Endodermal cell (in vitro differentiated cells): Measurements from ENCODE around the gene ZFYVE9. TPM values are rescaled to one million over a fixed set of nuclear protein-coding genes. Genes with fewer than 3 reads are reported as not detected.
A peak's percentile ranks its signal among the peaks of the same experiment; 100 is the strongest.

Experiments
- DNase-seq: peaks from one replicate; pipeline ENCODE4 v3.0.0-alpha.2; 2017
- H3K27ac ChIP-seq: 2 replicates; pipeline ENCODE4 v1.5.1; 2013; ENCODE audit warnings: mild to moderate bottlenecking, low read depth, low read length, moderate library complexity
- H3K27me3 ChIP-seq: 2 replicates; pipeline ENCODE4 v1.6.1; 2013; ENCODE audit warnings: mild to moderate bottlenecking, low read length, moderate library complexity; ENCODE audit not compliant: insufficient read depth, control insufficient read depth, poor library complexity, severe bottlenecking
- H3K36me3 ChIP-seq: 2 replicates; pipeline ENCODE4 v1.7.0; 2013; ENCODE audit warnings: mild to moderate bottlenecking, low read length, moderate library complexity; ENCODE audit not compliant: control insufficient read depth, insufficient read depth
- H3K4me1 ChIP-seq: one replicate; pipeline ENCODE4 v1.7.0; 2013; ENCODE audit warnings: low read length; ENCODE audit not compliant: control insufficient read depth, insufficient read depth
- H3K4me3 ChIP-seq: 2 replicates; pipeline ENCODE4 v1.5.1; 2013; ENCODE audit warnings: mild to moderate bottlenecking, low read length, moderate library complexity
- H3K9ac ChIP-seq: 2 replicates; pipeline ENCODE4 v1.6.1; 2013; ENCODE audit warnings: mild to moderate bottlenecking, low read length, moderate library complexity; ENCODE audit not compliant: poor library complexity, severe bottlenecking; ENCODE audit errors: extremely low read depth
- H3K9me3 ChIP-seq: 2 replicates; pipeline ENCODE4 v1.6.1; 2013; ENCODE audit warnings: mild to moderate bottlenecking, low read length, moderate library complexity; ENCODE audit not compliant: control insufficient read depth
- H3K27ac Mint-ChIP-seq: 2 replicates; pipeline ENCODE4 v1.8.0; 2020; ENCODE audit warnings: mixed read lengths
- H3K27me3 Mint-ChIP-seq: 2 replicates; pipeline ENCODE4 v1.8.0; 2021; ENCODE audit warnings: mild to moderate bottlenecking, mixed read lengths; ENCODE audit not compliant: insufficient read depth
- H3K36me3 Mint-ChIP-seq: 2 replicates; pipeline ENCODE4 v1.8.0; 2020; ENCODE audit warnings: low read depth, mixed read lengths
- H3K4me1 Mint-ChIP-seq: 2 replicates; pipeline ENCODE4 v1.8.0; 2020; ENCODE audit warnings: mixed read lengths
- H3K4me3 Mint-ChIP-seq: 2 replicates; pipeline ENCODE4 v1.8.0; 2020; ENCODE audit warnings: mild to moderate bottlenecking, moderate library complexity, mixed read lengths
- H3K9me3 Mint-ChIP-seq: 2 replicates; pipeline ENCODE4 v1.8.0; 2020; ENCODE audit warnings: mild to moderate bottlenecking, mixed read lengths
- CTCF ChIP-seq: fragments of 200-600 bp; sonication (generic); conservative IDR thresholded peaks from 2 replicates; pipeline ENCODE4 v1.5.0; 2021; ENCODE audit warnings: antibody characterized with exemption, mild to moderate bottlenecking
- WGBS, 2 experiments: methylation state at CpG; one replicate each; pipeline versions ENCODE4 v1.1.5 to v1.1.7; 2013; ENCODE audit warnings: missing lambda C conversion rate in 2 of 2, mixed read lengths in 1 of 2; ENCODE audit not compliant: insufficient coverage in 1 of 2, insufficient read length in 1 of 2; 5-methylcytosine and 5-hydroxymethylcytosine counted together
- total RNA-seq, 2 donors: library from RNA; stranded (reverse); fragmentation: NEBNext Ultra II Directional in 1 of 2; extraction: Animal tissue kit (Norgen Biotek cat#: 25700) in 1 of 2; gene quantifications; 2 replicates in 1 of 2; 3 replicates in 1 of 2; pipeline ENCODE4 v1.2.1, GENCODE V29; 2021

ZFYVE9 gene
- total RNA-seq, 2 donors from 2014 or later: 34.3 to 40.5 TPM

- Mint-ChIP-seq H3K4me3 (no peak overlapping the region), H3K9me3 (no peaks in the 10 kb centered on the region), H3K4me1 (no peaks in the 10 kb centered on the region), H3K36me3 (peaks cover 22% of the 10 kb centered on the region), H3K27me3 (no peaks in the 10 kb centered on the region), H3K27ac (peak overlapping the region; percentile 9)
- DNase-seq: no peak
- Histone ChIP-seq H3K27me3 (no peaks in the 10 kb centered on the region), H3K4me1 (no peaks in the 10 kb centered on the region), H3K27ac (no peak overlapping the region), H3K4me3 (no peak overlapping the region), H3K9ac (no peak overlapping the region), H3K36me3 (peaks cover 13% of the 10 kb centered on the region), H3K9me3 (no peaks in the 10 kb centered on the region)
- WGBS, 2 experiments: 90 to 96% methylated on average over 2 of the region's 2 CpGs
- TF ChIP-seq CTCF: no peak
Measured at GRCh38 chr1:52281518-52281917, 139.6 kb downstream of the ZFYVE9 start.

- no peak overlapping the region for H3K27ac Mint-ChIP-seq
- no peak overlapping the region for H3K4me3 ChIP-seq
- H3K4me1 ChIP-seq: no peaks in the 10 kb centered on the region
- no peaks in the 10 kb centered on the region for H3K27me3 ChIP-seq
- no peak overlapping the region for H3K27ac ChIP-seq
- no peaks in the 10 kb centered on the region for H3K36me3 ChIP-seq
- DNase-seq: no peak
- H3K4me1 Mint-ChIP-seq: no peaks in the 10 kb centered on the region
- no peaks in the 10 kb centered on the region for H3K9me3 Mint-ChIP-seq
- no peaks in the 10 kb centered on the region for H3K9me3 ChIP-seq
- no peaks in the 10 kb centered on the region for H3K27me3 Mint-ChIP-seq
- WGBS, 2 experiments: 87 to 94% methylated on average over 3 of the region's 3 CpGs
- H3K9ac ChIP-seq: no peak overlapping the region
- H3K36me3 Mint-ChIP-seq: peaks cover 11% of the 10 kb centered on the region
- no peak for TF ChIP-seq CTCF
- H3K4me3 Mint-ChIP-seq: no peak overlapping the region
Measured at GRCh38 chr1:52288286-52288685, 146.4 kb downstream of the ZFYVE9 start.

- Mint-ChIP-seq H3K36me3 (peaks cover 20% of the 10 kb centered on the region), H3K9me3 (no peaks in the 10 kb centered on the region), H3K27me3 (no peaks in the 10 kb centered on the region), H3K27ac (peak overlapping the region; percentile 48), H3K4me1 (no peaks in the 10 kb centered on the region), H3K4me3 (no peak overlapping the region)
- H3K9me3 ChIP-seq: no peaks in the 10 kb centered on the region
- peaks cover 4% of the 10 kb centered on the region for H3K36me3 ChIP-seq
- 100% methylated on average over 1 of the region's 1 CpG for WGBS, 2 experiments
- H3K4me3 ChIP-seq: no peak overlapping the region
- H3K9ac ChIP-seq: no peak overlapping the region
- no peak for DNase-seq
- no peak for TF ChIP-seq CTCF
- H3K27ac ChIP-seq: no peak overlapping the region
- no peaks in the 10 kb centered on the region for H3K27me3 ChIP-seq
- H3K4me1 ChIP-seq: no peaks in the 10 kb centered on the region
Measured at GRCh38 chr1:52294580-52294979, 152.7 kb downstream of the ZFYVE9 start.
